Measurements from ENCODE around the gene KLF2. TPM values are rescaled to one million over a fixed set of nuclear protein-coding genes. Genes with fewer than 3 reads are reported as not detected.

Gene KLF2
- 10 to 100 TPM; 13.2 to 42.2 TPM for total RNA-seq

- intact Hi-C loops (cut with DNase I), result no loop called here
- Histone ChIP-seq H3K9me3 (no peaks in the 10 kb centered on the region), H3K27me3 (no peaks in the 10 kb centered on the region), H3K27ac (peak within 1 kb of the TSS; percentile 50 to 84 (median 80)), H3K36me3 (replicated peaks in 1 of 2; ENCODE audit: insufficient read depth in 1 of 2, low read depth in 2 of 2) (no peaks in the 10 kb centered on the region), H3K4me1 (peaks cover 18% of the 10 kb centered on the region), H3K4me3 (peak within 1 kb of the TSS; percentile 12 to 40)
- WGBS, 2 donors, result 0% methylated on average over 74 of the region's 105 CpGs; no CpG with 5 or more reads in 1 of the 2 donors
- TF ChIP-seq POLR2A (IDR thresholded peaks at IDR 0.05), result peak; percentile 59 to 76 (median 69)
- no peak for TF ChIP-seq CTCF (IDR thresholded peaks at IDR 0.05)
- DNase-seq (peak; percentile 83 to 90 (median 90)), ATAC-seq (peak; percentile 87)
Measured at GRCh38 chr19:16324384-16325160, at the start of gene KLF2. Gene KLF2, plus strand, starts transcription at chr19:16324826. Its CDS starts 98 bp downstream, at chr19:16324924.

- TF ChIP-seq POLR2A (IDR thresholded peaks at IDR 0.05) (no peak), CTCF (IDR thresholded peaks at IDR 0.05) (no peak)
- peaks cover 19% of the 10 kb centered on the region for H3K4me1 ChIP-seq
- H3K27me3 ChIP-seq, result no peaks in the 10 kb centered on the region
- no peak for DNase-seq
- 71 to 81% methylated on average over 4 of the region's 4 CpGs for WGBS, 2 donors
- H3K36me3 ChIP-seq (replicated peaks in 1 of 2; ENCODE audit: insufficient read depth in 1 of 2, low read depth in 2 of 2), result no peaks in the 10 kb centered on the region
- no peak overlapping the region for H3K4me3 ChIP-seq
- no peak overlapping the region for H3K27ac ChIP-seq
- ATAC-seq, result no peak
- intact Hi-C loops (cut with DNase I), result no loop called here
- H3K9me3 ChIP-seq, result no peaks in the 10 kb centered on the region
Measured at GRCh38 chr19:16280306-16280705, 44.3 kb upstream of the KLF2 start.

GRCh38 chr19:16281743-16282142 lies 42.9 kb upstream of the KLF2 start:
- H3K27me3 ChIP-seq, result no peaks in the 10 kb centered on the region
- intact Hi-C loops (cut with DNase I), result no loop called here
- ATAC-seq (no peak), DNase-seq (no peak)
- H3K36me3 ChIP-seq (replicated peaks in 1 of 2; ENCODE audit: insufficient read depth in 1 of 2, low read depth in 2 of 2), result no peaks in the 10 kb centered on the region
- H3K9me3 ChIP-seq, result no peaks in the 10 kb centered on the region
- TF ChIP-seq POLR2A (IDR thresholded peaks at IDR 0.05), result no peak
- TF ChIP-seq CTCF (IDR thresholded peaks at IDR 0.05), result no peak
- H3K4me1 ChIP-seq, result peaks cover 32% of the 10 kb centered on the region
- no peak overlapping the region for H3K27ac ChIP-seq
- no peak overlapping the region for H3K4me3 ChIP-seq
- 86 to 94% methylated on average over 4 to 5 of the region's 5 CpGs for WGBS, 2 donors

- intact Hi-C loops (cut with DNase I), result no loop called here
- H3K9me3 ChIP-seq, result no peaks in the 10 kb centered on the region
- peak; percentile 33 to 69 (median 48) for DNase-seq
- WGBS, 2 donors, result 35 to 45% methylated on average over 26 to 35 of the region's 36 CpGs
- no peaks in the 10 kb centered on the region for H3K27me3 ChIP-seq
- peak overlapping the region; percentile 38 to 85 (median 65) for H3K27ac ChIP-seq
- peak; percentile 66 for ATAC-seq
- H3K4me3 ChIP-seq, result no peak overlapping the region
- peaks cover 33% of the 10 kb centered on the region for H3K4me1 ChIP-seq
- no peaks in the 10 kb centered on the region for H3K36me3 ChIP-seq (replicated peaks in 1 of 2; ENCODE audit: insufficient read depth in 1 of 2, low read depth in 2 of 2)
- TF ChIP-seq CTCF (IDR thresholded peaks at IDR 0.05) (no peak), POLR2A (IDR thresholded peaks at IDR 0.05) (peak in 2 of 3 donors; percentile 67 to 68)
Measured at GRCh38 chr19:16283210-16284061, 41.2 kb upstream of the KLF2 start.

Measured in body of pancreas (tissue), 4 donors.